PFSK-1 (cell line): Measurements from ENCODE around the gene GPR179.

ENCODE experiments used
- FOXP2 ChIP-seq: optimal IDR thresholded peaks from 2 replicates; pipeline ENCODE3; 2011; ENCODE audit warnings: borderline replicate concordance, control low read depth, inconsistent platforms; ENCODE audit not compliant: insufficient read depth; ENCODE audit errors: extremely low read length, extremely low read depth
- POLR2AphosphoS5 ChIP-seq: IDR thresholded peaks from 2 replicates; pipeline ENCODE4 v1.6.1; 2012; ENCODE audit warnings: low read depth, mild to moderate bottlenecking, control low read depth, low read length, moderate library complexity
- REST ChIP-seq, 2 experiments: IDR thresholded peaks; 2 replicates each; pipeline versions ENCODE4 v1.6.1 to v1.8.0; 2011 to 2012; ENCODE audit warnings: low read depth in 2 of 2, low read length in 2 of 2, control low read depth in 1 of 2, inconsistent platforms in 1 of 2, mild to moderate bottlenecking in 1 of 2, moderate library complexity in 1 of 2; ENCODE audit not compliant: insufficient read depth in 1 of 2
- SIN3A ChIP-seq: IDR thresholded peaks from 2 replicates; pipeline ENCODE4 v1.6.1; 2012; ENCODE audit warnings: mild to moderate bottlenecking, low read length, moderate library complexity, borderline replicate concordance; ENCODE audit not compliant: insufficient read depth
- TAF1 ChIP-seq: IDR thresholded peaks from 2 replicates; pipeline ENCODE4 v1.6.1; 2012; ENCODE audit warnings: low read length, control low read depth, borderline replicate concordance; ENCODE audit not compliant: insufficient read depth

The GPR179 gene

GRCh38 chr17:38326996-38327792, 16.6 kb downstream of the GPR179 start:
- TF ChIP-seq FOXP2, result no peak
- TF ChIP-seq REST (IDR thresholded peaks at IDR 0.05; ENCODE audit: insufficient read depth in 1 of 2, low read depth in 2 of 2, low read length in 2 of 2), result no peak
- no peak for TF ChIP-seq POLR2AphosphoS5
- no peak for TF ChIP-seq TAF1
- TF ChIP-seq SIN3A, result no peak

GRCh38 chr17:38325221-38325851, 18.4 kb downstream of the GPR179 start:
- TF ChIP-seq REST (IDR thresholded peaks at IDR 0.05; ENCODE audit: insufficient read depth in 1 of 2, low read depth in 2 of 2, low read length in 2 of 2) (no peak), SIN3A (no peak), POLR2AphosphoS5 (no peak), TAF1 (no peak), FOXP2 (no peak)

- TF ChIP-seq POLR2AphosphoS5 (no peak), SIN3A (no peak), REST (IDR thresholded peaks at IDR 0.05; ENCODE audit: insufficient read depth in 1 of 2, low read depth in 2 of 2, low read length in 2 of 2) (no peak), TAF1 (no peak), FOXP2 (no peak)
These were observed 19.0 kb downstream of the GPR179 start for GRCh38 chr17:38324772-38325171.

GRCh38 chr17:38324141-38324697, 19.5 kb downstream of the GPR179 start:
- TF ChIP-seq POLR2AphosphoS5, result no peak
- TF ChIP-seq TAF1, result no peak
- no peak for TF ChIP-seq FOXP2
- TF ChIP-seq SIN3A, result no peak
- no peak for TF ChIP-seq REST (IDR thresholded peaks at IDR 0.05; ENCODE audit: insufficient read depth in 1 of 2, low read depth in 2 of 2, low read length in 2 of 2)
